HG02943 (cell line): ENCODE data around the gene SPATA16.

Experiments used
- ATAC-seq: cut with Tn5 transposase; IDR thresholded peaks from one replicate; pipeline ENCODE4 v1.9.1; 2021; ENCODE audit warnings: mild to moderate bottlenecking, low read depth, moderate library complexity; ENCODE audit not compliant: unreplicated experiment

The SPATA16 gene

DNA sequence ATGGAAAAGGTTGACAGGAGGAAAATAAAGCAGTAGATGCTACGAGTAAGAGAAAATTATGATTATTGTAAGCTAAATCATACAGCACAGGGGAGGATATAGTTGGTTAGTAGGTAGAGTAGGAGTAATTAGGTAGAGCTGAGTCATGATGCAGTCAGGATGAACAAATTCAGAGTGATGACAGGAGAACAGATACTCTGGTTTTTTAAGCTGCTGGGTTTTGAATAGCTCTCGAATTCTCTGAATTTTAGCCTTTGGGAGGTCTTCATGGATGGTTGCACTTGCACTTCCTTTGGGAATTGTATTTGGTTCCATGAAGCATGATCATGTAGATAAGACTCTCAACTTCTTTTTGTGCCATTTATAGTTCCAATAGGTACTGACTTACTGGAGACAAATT lies 294.3 kb downstream of the SPATA16 start:
- ATAC-seq: no peak

- no peak for ATAC-seq
Measured at GRCh38 chr3:172846103-172846561, 294.9 kb downstream of the SPATA16 start.

DNA sequence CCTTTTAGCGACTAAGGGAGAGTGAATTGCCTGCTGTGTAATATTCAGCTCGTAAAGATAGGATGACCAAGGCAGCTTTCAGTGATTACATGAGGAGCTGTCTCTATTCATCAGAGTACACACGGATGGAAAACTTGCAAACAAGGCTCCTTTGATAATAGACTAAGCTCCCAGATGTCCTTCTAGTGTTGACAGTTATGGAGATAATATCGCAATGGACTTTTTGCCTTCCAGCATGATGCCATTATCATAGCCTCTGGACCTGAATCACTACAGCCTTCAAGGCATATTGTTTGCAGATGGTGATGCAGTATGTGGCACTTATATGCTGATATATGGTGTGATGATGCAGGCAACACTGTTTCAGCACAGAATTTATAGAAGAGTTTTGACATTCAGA lies 296.6 kb downstream of the SPATA16 start:
- no peak for ATAC-seq

GRCh38 chr3:172840913-172841312 lies 300.1 kb downstream of the SPATA16 start:
- ATAC-seq: no peak

DNA sequence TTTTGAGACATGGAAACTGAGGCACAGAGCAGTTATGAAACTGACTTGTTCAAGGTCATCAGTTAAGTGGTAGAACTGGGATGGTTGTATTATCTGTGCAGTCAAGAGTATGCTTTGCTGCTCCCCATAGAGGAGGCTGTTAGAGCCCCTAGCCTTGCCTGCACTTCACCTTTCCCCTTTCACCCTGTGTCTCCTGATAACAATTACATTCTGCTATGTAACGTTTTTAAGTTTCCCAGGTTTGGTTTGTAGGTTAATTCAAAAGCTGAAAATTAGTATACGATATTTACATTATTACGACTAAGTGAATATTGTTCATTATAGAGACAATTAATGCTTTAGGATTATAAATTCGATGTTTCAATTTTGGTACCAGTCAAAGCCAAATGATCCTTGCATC lies 300.6 kb downstream of the SPATA16 start:
- no peak for ATAC-seq

- no peak for ATAC-seq
Measured at GRCh38 chr3:172839679-172840078, 301.4 kb downstream of the SPATA16 start.
